ENCODE data around the gene ALB. TPM values are rescaled to one million over a fixed set of nuclear protein-coding genes. Genes with fewer than 3 reads are reported as not detected.

ALB gene
- polyA plus RNA-seq, 3 donors, result not detected

DNA sequence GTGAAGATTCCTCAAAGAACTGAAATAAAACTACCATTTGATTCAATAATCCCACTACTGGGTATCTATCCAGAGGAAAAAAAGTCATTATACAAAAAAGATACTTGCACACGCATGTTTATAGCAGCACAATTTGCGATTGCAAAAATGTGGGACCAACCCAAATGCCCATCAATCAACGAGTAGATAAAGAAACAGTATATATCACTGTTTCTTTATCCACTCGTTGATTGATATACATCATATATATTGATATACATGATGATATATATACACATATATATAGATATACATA is 18.3 kb downstream of the ALB start:
- no peak overlapping the region for H2AFZ ChIP-seq (ENCODE audit: insufficient read depth, low read depth, low read length, poor library complexity, severe bottlenecking)
- H4K20me1 ChIP-seq (ENCODE audit: insufficient read depth, low read length), result no peaks in the 10 kb centered on the region
- TF ChIP-seq, protein P1, sequence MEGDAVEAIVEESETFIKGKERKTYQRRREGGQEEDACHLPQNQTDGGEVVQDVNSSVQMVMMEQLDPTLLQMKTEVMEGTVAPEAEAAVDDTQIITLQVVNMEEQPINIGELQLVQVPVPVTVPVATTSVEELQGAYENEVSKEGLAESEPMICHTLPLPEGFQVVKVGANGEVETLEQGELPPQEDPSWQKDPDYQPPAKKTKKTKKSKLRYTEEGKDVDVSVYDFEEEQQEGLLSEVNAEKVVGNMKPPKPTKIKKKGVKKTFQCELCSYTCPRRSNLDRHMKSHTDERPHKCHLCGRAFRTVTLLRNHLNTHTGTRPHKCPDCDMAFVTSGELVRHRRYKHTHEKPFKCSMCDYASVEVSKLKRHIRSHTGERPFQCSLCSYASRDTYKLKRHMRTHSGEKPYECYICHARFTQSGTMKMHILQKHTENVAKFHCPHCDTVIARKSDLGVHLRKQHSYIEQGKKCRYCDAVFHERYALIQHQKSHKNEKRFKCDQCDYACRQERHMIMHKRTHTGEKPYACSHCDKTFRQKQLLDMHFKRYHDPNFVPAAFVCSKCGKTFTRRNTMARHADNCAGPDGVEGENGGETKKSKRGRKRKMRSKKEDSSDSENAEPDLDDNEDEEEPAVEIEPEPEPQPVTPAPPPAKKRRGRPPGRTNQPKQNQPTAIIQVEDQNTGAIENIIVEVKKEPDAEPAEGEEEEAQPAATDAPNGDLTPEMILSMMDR (IDR thresholded peaks at IDR 0.05), result no peak
- peaks cover 0 to 7% (median 0%) of the 10 kb centered on the region in 7 donors for H3K9me3 Mint-ChIP-seq
- H3K27ac ChIP-seq (ENCODE audit: low read depth in 1 of 2, low read length in 2 of 2), result no peak overlapping the region
- no peak overlapping the region for H3K4me3 ChIP-seq (replicated peaks in 1 of 3; ENCODE audit: low read depth in 2 of 3, low read length in 3 of 3)
- no peak for DNase-seq
- no peaks in the 10 kb centered on the region for H3K36me3 ChIP-seq (replicated peaks in 1 of 2; ENCODE audit: control insufficient read depth in 1 of 2, insufficient read depth in 2 of 2, low read length in 2 of 2)
- no peaks in the 10 kb centered on the region for H3K9me3 ChIP-seq (replicated peaks in 1 of 2; ENCODE audit: control insufficient read depth in 1 of 2, insufficient read depth in 1 of 2, low read length in 2 of 2)
- H3K4me2 ChIP-seq (replicated peaks; ENCODE audit: extremely low read depth, low read length, poor library complexity, severe bottlenecking), result no peak overlapping the region
- WGBS (ENCODE audit: insufficient coverage), result no CpG with 5 or more reads among the region's 4 CpGs
- intact Hi-C loops (cut with micrococcal nuclease), result no loop called here
- H3K9ac ChIP-seq (ENCODE audit: insufficient read depth, low read length, poor library complexity, severe bottlenecking), result no peak overlapping the region
- H3K4me1 ChIP-seq (ENCODE audit: control insufficient read depth in 1 of 2, insufficient read depth in 2 of 2, low read length in 2 of 2), result no peaks in the 10 kb centered on the region
- H3K4me3 Mint-ChIP-seq, result no peak overlapping the region
- H3K4me1 Mint-ChIP-seq, result no peaks in the 10 kb centered on the region
- no peak overlapping the region for H3K27ac Mint-ChIP-seq
- no peaks in the 10 kb centered on the region for H3K27me3 Mint-ChIP-seq (ENCODE audit: low read depth in 3 of 3)
- H3K36me3 Mint-ChIP-seq, result no peaks in the 10 kb centered on the region
- no peaks in the 10 kb centered on the region for H3K27me3 ChIP-seq (ENCODE audit: control insufficient read depth in 2 of 2, insufficient read depth in 2 of 2, low read length in 2 of 2)
- H3K79me2 ChIP-seq (ENCODE audit: insufficient read depth, low read length), result no peaks in the 10 kb centered on the region

DNA sequence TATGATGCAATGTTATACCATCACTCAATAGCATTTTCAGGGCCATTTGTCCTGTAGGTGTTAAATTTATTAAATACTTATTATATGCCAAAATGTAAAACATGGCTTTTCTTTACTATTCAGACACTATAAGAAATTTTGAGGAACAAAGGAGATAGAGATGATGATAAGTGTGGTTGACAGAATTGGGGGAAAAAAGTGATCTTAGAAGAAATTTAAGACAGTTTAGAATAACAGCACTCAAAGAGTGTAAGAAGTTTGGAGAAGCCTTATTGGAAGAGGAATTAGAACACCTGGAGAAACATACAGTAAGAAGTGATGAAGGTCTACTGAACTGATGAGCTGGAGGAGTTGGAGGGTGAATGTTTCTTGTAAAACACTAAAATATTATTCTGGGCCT is 19.1 kb downstream of the ALB start:
- H3K4me1 ChIP-seq (ENCODE audit: control insufficient read depth in 1 of 2, insufficient read depth in 2 of 2, low read length in 2 of 2), result no peaks in the 10 kb centered on the region
- no peak for DNase-seq
- Mint-ChIP-seq H3K27ac (no peak overlapping the region), H3K4me1 (no peaks in the 10 kb centered on the region), H3K4me3 (no peak overlapping the region), H3K36me3 (no peaks in the 10 kb centered on the region), H3K9me3 (peaks cover 0 to 3% (median 0%) of the 10 kb centered on the region in 7 donors), H3K27me3 (ENCODE audit: low read depth in 3 of 3) (no peaks in the 10 kb centered on the region)
- no peak overlapping the region for H2AFZ ChIP-seq (ENCODE audit: insufficient read depth, low read depth, low read length, poor library complexity, severe bottlenecking)
- H3K4me2 ChIP-seq (replicated peaks; ENCODE audit: extremely low read depth, low read length, poor library complexity, severe bottlenecking), result no peak overlapping the region
- H3K9ac ChIP-seq (ENCODE audit: insufficient read depth, low read length, poor library complexity, severe bottlenecking), result no peak overlapping the region
- H4K20me1 ChIP-seq (ENCODE audit: insufficient read depth, low read length), result no peaks in the 10 kb centered on the region
- no peaks in the 10 kb centered on the region for H3K79me2 ChIP-seq (ENCODE audit: insufficient read depth, low read length)
- no peak overlapping the region for H3K27ac ChIP-seq (ENCODE audit: low read depth in 1 of 2, low read length in 2 of 2)
- H3K27me3 ChIP-seq (ENCODE audit: control insufficient read depth in 2 of 2, insufficient read depth in 2 of 2, low read length in 2 of 2), result no peaks in the 10 kb centered on the region
- H3K4me3 ChIP-seq (replicated peaks in 1 of 3; ENCODE audit: low read depth in 2 of 3, low read length in 3 of 3), result no peak overlapping the region
- TF ChIP-seq, protein P1 (IDR thresholded peaks at IDR 0.05), result no peak
- H3K36me3 ChIP-seq (replicated peaks in 1 of 2; ENCODE audit: control insufficient read depth in 1 of 2, insufficient read depth in 2 of 2, low read length in 2 of 2), result no peaks in the 10 kb centered on the region
- no peaks in the 10 kb centered on the region for H3K9me3 ChIP-seq (replicated peaks in 1 of 2; ENCODE audit: control insufficient read depth in 1 of 2, insufficient read depth in 1 of 2, low read length in 2 of 2)
- intact Hi-C loops (cut with micrococcal nuclease), result no loop called here
